ENCODE results near the gene OR7D2.
"Not testable (repeated sequence)": the region's sequence is repeated elsewhere in the genome, so short reads cannot be mapped to it uniquely, and the experiment has no call there.

DNA sequence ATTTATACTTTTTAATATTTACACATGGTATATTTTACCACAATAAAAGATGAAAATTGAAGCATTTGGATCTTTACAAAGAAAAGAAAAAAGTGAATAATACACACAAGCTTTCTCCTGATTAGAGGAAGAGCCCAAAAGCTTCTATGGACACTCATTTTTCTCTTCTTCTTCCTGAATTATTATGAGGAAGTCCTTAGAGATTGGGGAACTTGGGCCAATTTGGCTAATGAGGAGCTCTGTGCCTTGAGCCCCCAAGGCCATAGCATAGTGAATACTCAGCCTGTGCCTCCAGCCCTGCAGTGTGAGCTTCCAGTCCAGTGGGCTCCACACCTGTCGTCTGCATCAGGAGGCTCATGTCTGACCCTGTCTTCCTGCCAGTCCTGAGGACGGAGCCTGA lies 19.3 kb downstream of the OR7D2 start:
- TF ChIP-seq, protein P1, sequence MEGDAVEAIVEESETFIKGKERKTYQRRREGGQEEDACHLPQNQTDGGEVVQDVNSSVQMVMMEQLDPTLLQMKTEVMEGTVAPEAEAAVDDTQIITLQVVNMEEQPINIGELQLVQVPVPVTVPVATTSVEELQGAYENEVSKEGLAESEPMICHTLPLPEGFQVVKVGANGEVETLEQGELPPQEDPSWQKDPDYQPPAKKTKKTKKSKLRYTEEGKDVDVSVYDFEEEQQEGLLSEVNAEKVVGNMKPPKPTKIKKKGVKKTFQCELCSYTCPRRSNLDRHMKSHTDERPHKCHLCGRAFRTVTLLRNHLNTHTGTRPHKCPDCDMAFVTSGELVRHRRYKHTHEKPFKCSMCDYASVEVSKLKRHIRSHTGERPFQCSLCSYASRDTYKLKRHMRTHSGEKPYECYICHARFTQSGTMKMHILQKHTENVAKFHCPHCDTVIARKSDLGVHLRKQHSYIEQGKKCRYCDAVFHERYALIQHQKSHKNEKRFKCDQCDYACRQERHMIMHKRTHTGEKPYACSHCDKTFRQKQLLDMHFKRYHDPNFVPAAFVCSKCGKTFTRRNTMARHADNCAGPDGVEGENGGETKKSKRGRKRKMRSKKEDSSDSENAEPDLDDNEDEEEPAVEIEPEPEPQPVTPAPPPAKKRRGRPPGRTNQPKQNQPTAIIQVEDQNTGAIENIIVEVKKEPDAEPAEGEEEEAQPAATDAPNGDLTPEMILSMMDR (IDR thresholded peaks at IDR 0.05; ENCODE audit: low read length), result not testable (repeated sequence)
- TF ChIP-seq EZH2 (IDR thresholded peaks at IDR 0.05; ENCODE audit: borderline replicate concordance, low read length), result not testable (repeated sequence)

All from OCI-LY1 (cell line).